HG02938 (cell line): ENCODE results near the gene PSMC4.

Experiments
- ATAC-seq: cut with Tn5 transposase; IDR thresholded peaks from one replicate; pipeline ENCODE4 v1.9.1; 2021; ENCODE audit warnings: mild to moderate bottlenecking, moderate library complexity; ENCODE audit not compliant: unreplicated experiment

The PSMC4 gene

GRCh38 chr19:39970675-39971379 is at the start of gene PSMC4:
Gene PSMC4 (plus strand): TSS chr19:39971165. CDS start chr19:39971203, 38 bp downstream.
- peak; percentile 93 for ATAC-seq

- ATAC-seq: no peak
These were observed 47.1 kb upstream of the PSMC4 start for GRCh38 chr19:39923862-39924261.

- no peak for ATAC-seq
These were observed 46.6 kb upstream of the PSMC4 start for GRCh38 chr19:39924389-39924788.

- no peak for ATAC-seq
These were observed 46.0 kb upstream of the PSMC4 start for GRCh38 chr19:39924952-39925351.

- no peak for ATAC-seq
These were observed 44.7 kb upstream of the PSMC4 start for GRCh38 chr19:39926170-39926760.

GRCh38 chr19:39927076-39927475 is 43.9 kb upstream of the PSMC4 start:
- ATAC-seq: no peak

GRCh38 chr19:39927524-39928356 is 43.2 kb upstream of the PSMC4 start:
- ATAC-seq: no peak

GRCh38 chr19:39928357-39928725 is 42.6 kb upstream of the PSMC4 start:
- ATAC-seq: no peak

- ATAC-seq: no peak
These were observed 41.2 kb upstream of the PSMC4 start for GRCh38 chr19:39929750-39930149.

GRCh38 chr19:39934584-39935363 is 36.2 kb upstream of the PSMC4 start, which contains the start of gene FCGBP:
Gene FCGBP (minus strand): TSS chr19:39934634.
- no peak for ATAC-seq

GRCh38 chr19:39935364-39935661 is 35.7 kb upstream of the PSMC4 start:
- no peak for ATAC-seq

- ATAC-seq: no peak
These were observed 34.9 kb upstream of the PSMC4 start for GRCh38 chr19:39936020-39936419.

- ATAC-seq: no peak
These were observed 34.3 kb upstream of the PSMC4 start for GRCh38 chr19:39936622-39937021.

- no peak for ATAC-seq
These were observed 33.8 kb upstream of the PSMC4 start for GRCh38 chr19:39937094-39937720.

- ATAC-seq: no peak
These were observed 33.2 kb upstream of the PSMC4 start for GRCh38 chr19:39937787-39938186.

GRCh38 chr19:39939556-39939955 is 31.4 kb upstream of the PSMC4 start:
- no peak for ATAC-seq

- no peak for ATAC-seq
These were observed 30.6 kb upstream of the PSMC4 start for GRCh38 chr19:39940221-39940833.

- no peak for ATAC-seq
These were observed 29.8 kb upstream of the PSMC4 start for GRCh38 chr19:39941151-39941550.

GRCh38 chr19:39941615-39942365 is 29.2 kb upstream of the PSMC4 start:
- peak; percentile 62 for ATAC-seq

GRCh38 chr19:39942366-39942730 is 28.6 kb upstream of the PSMC4 start:
- no peak for ATAC-seq
